Endothelial cell of umbilical vein (primary cell): ENCODE measurements around the gene KLHL18. TPM values are rescaled to one million over a fixed set of nuclear protein-coding genes. Genes with fewer than 3 reads are reported as not detected.

ENCODE experiments used
- BruUV-seq: library from RNA; stranded (reverse); fragments of 400-500 nt; replicated peaks from 2 replicates; lab custom pipeline; 2021; lab: Mats Ljungman, UMichigan
- CTCF ChIA-PET: fragments of 300-600, 350-600 bp; sonication (Branson Sonifier 250); formaldehyde crosslinking; loops from one replicate; lab custom pipeline; 2021; ENCODE audit warnings: antibody characterized with exemption, inconsistent platforms; lab: Charles Lee
- POLR2A ChIA-PET: fragments of 300-600, 350-600 bp; sonication (Branson Sonifier 250); formaldehyde crosslinking; loops from one replicate; lab custom pipeline; 2021; ENCODE audit warnings: antibody characterized with exemption, inconsistent platforms; lab: Charles Lee
- DNase-seq: peaks from one replicate; pipeline ENCODE4 v3.0.0-alpha.2; 2011; ENCODE audit warnings: low read depth, low spot score
- FAIRE-seq: peaks from 2 replicates; lab custom pipeline; 2011; peaks lifted over from hg19 to GRCh38; lab: Jason Lieb, UNC
- H2AFZ ChIP-seq: 2 replicates; pipeline ENCODE4 v1.6.0; 2012; ENCODE audit warnings: low read depth, low read length, control low read depth, inconsistent platforms
- H3K27ac ChIP-seq: 2 replicates; pipeline ENCODE4 v1.5.1; 2011; ENCODE audit warnings: low read depth, mild to moderate bottlenecking, control low read depth, low read length, moderate library complexity; ENCODE audit not compliant: insufficient read depth
- H3K27me3 ChIP-seq, 2 experiments: 2 replicates each; pipeline versions ENCODE4 v1.6.0 to v1.6.1; 2011; ENCODE audit warnings: low read length in 2 of 2, mixed read lengths in 1 of 2; ENCODE audit not compliant: control insufficient read depth in 2 of 2, insufficient read depth in 2 of 2
- H3K36me3 ChIP-seq, 2 experiments: 2 replicates in 1 of 2; 3 replicates in 1 of 2; pipeline ENCODE4 v1.5.1; 2011; ENCODE audit warnings: low read length in 2 of 2, mild to moderate bottlenecking in 1 of 2, moderate library complexity in 1 of 2; ENCODE audit not compliant: control insufficient read depth in 2 of 2, insufficient read depth in 2 of 2; ENCODE audit errors: extremely low read depth in 1 of 2
- H3K4me1 ChIP-seq: 3 replicates; pipeline ENCODE4 v1.5.1; 2011; ENCODE audit warnings: mild to moderate bottlenecking, low read length; ENCODE audit not compliant: control insufficient read depth, insufficient read depth; ENCODE audit errors: extremely low read depth
- H3K4me2 ChIP-seq: 2 replicates; pipeline ENCODE4 v1.6.1; 2011; ENCODE audit warnings: low read length, control low read depth, mixed read lengths; ENCODE audit not compliant: insufficient read depth
- H3K4me3 ChIP-seq, 3 experiments: fragments of 200-600 bp in 1 of 3; sonication (generic), shearing (Covaris generic) in 1 of 3; replicated peaks in 1 of 3; 2 replicates each; pipeline ENCODE4 v1.5.1; 2011 to 2016; ENCODE audit warnings: control low read depth in 3 of 3, low read length in 3 of 3, mild to moderate bottlenecking in 2 of 3, inconsistent platforms in 1 of 3, low read depth in 1 of 3, moderate library complexity in 1 of 3; ENCODE audit not compliant: insufficient read depth in 1 of 3
- H3K79me2 ChIP-seq: 2 replicates; pipeline ENCODE4 v1.6.0; 2012; ENCODE audit warnings: low read length, inconsistent platforms; ENCODE audit not compliant: control insufficient read depth, insufficient read depth
- H3K9ac ChIP-seq: replicated peaks from 2 replicates; pipeline ENCODE3; 2011; ENCODE audit warnings: low read length, control low read depth; ENCODE audit not compliant: insufficient read depth; ENCODE audit errors: extremely low read depth
- H3K9me1 ChIP-seq: replicated peaks from 3 replicates; pipeline ENCODE4 v1.6.0; 2011; ENCODE audit warnings: mild to moderate bottlenecking, low read length; ENCODE audit not compliant: control insufficient read depth, insufficient read depth; ENCODE audit errors: extremely low read depth
- H3K9me3 ChIP-seq: replicated peaks from 2 replicates; pipeline ENCODE4 v1.5.1; 2012; ENCODE audit warnings: low read length, inconsistent platforms; ENCODE audit not compliant: control insufficient read depth, insufficient read depth
- H4K20me1 ChIP-seq: replicated peaks from 2 replicates; pipeline ENCODE3; 2011; ENCODE audit warnings: mild to moderate bottlenecking, low read length; ENCODE audit not compliant: control insufficient read depth, insufficient read depth; ENCODE audit errors: extremely low read depth
- CTCF ChIP-seq, 2 donors: IDR thresholded peaks; 1 replicate in 1 of 2; 2 replicates in 1 of 2; pipeline ENCODE4 v1.5.1; 2011; ENCODE audit warnings: low read length in 2 of 2, mild to moderate bottlenecking in 2 of 2, moderate library complexity in 2 of 2, control low read depth in 1 of 2, inconsistent platforms in 1 of 2, low read depth in 1 of 2; ENCODE audit not compliant: insufficient read depth in 1 of 2; ENCODE audit errors: extremely low read depth in 1 of 2
- EZH2 ChIP-seq: IDR thresholded peaks from 2 replicates; pipeline ENCODE4 v1.6.1; 2012; ENCODE audit warnings: borderline replicate concordance, low read depth, mild to moderate bottlenecking, moderate library complexity, low read length, inconsistent platforms; ENCODE audit not compliant: severe bottlenecking
- FOS ChIP-seq: IDR thresholded peaks from 2 replicates; pipeline ENCODE4 v1.6.1; 2011; ENCODE audit warnings: mild to moderate bottlenecking, low read length, moderate library complexity, borderline replicate concordance; ENCODE audit not compliant: insufficient read depth
- GATA2 ChIP-seq: IDR thresholded peaks from 2 replicates; pipeline ENCODE4 v1.7.0; 2011; ENCODE audit warnings: low read depth, mild to moderate bottlenecking, moderate library complexity, mixed read lengths, low read length; ENCODE audit not compliant: insufficient read length, insufficient read depth
- JUN ChIP-seq: IDR thresholded peaks from 2 replicates; pipeline ENCODE4 v1.6.1; 2011; ENCODE audit warnings: borderline replicate concordance, low read depth; ENCODE audit not compliant: insufficient read length, insufficient read depth
- MYC ChIP-seq: IDR thresholded peaks from one replicate; pipeline ENCODE4 v1.6.1; 2011; ENCODE audit warnings: mild to moderate bottlenecking, low read depth, low read length
- POLR2A ChIP-seq: IDR thresholded peaks from 2 replicates; pipeline ENCODE4 v1.6.1; 2012; ENCODE audit warnings: low read depth, mild to moderate bottlenecking, control low read depth, low read length
- POLR2AphosphoS5 ChIP-seq: IDR thresholded peaks from 2 replicates; pipeline ENCODE4 v1.6.1; 2012; ENCODE audit warnings: low read depth, mild to moderate bottlenecking, control low read depth, low read length, moderate library complexity; ENCODE audit not compliant: insufficient read depth
- dilution Hi-C: fragments of 300-500 bp; cut with MboI; formaldehyde crosslinking; loops from one replicate; pipeline ENCODE4 v1.15.0; 2019; ENCODE audit warnings: low sequenced_read_pairs; ENCODE audit not compliant: extremely low pct_ligation_motif_present
- intact Hi-C: fragments of 100-400 bp; cut with micrococcal nuclease; formaldehyde crosslinking; loops from one replicate; pipeline ENCODE4 v1.10.0; 2022
- polyA plus RNA-seq, 4 experiments: library from polyadenylated mRNA; depleted of rRNA in 3 of 4; stranded (reverse) in 3 of 4; unstranded in 1 of 4; fragments of >200 nt; gene quantifications; 2 replicates each; pipeline versions ENCODE4 v1.2.1 to v1.2.3, GENCODE V29; 2011 to 2012; ENCODE audit warnings: missing spikeins in 1 of 4
- total RNA-seq: library from RNA; stranded (reverse); gene quantifications from 2 replicates; pipeline ENCODE4 v1.2.3, GENCODE V29; 2021
- TF ChIP-seq, protein P1 (sequence below): IDR thresholded peaks from 2 replicates; pipeline ENCODE4 v1.6.1; 2011; ENCODE audit not compliant: insufficient read depth, insufficient read length

The KLHL18 gene
- total and polyA plus RNA-seq, 2 donors (not counting 3 experiments of a cell fraction or from before 2014, with no cell fraction given) = 43.4 to 58.1 TPM

DNA sequence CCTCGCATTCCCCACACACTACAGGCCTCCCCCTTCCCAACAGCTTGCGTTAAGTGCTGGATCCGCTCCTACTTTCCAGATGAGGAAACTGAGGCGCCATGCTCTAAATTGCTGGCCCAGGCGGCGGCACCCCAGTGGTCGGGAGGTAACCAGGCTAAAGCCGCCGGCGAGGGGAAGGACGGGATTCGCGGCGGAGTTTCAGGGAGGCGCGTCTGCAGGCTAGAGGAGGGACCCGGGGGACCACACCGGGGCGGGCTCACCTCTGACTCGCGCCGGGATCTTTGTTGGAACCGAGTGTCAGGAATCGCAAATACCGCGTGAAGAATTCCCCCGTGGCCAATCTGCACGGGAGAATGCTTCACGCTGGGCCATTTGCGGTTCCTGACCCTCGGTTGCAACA lies 73.5 kb downstream of the KLHL18 start:
- DNase-seq = no peak

More for the DNA sequence above, 73.5 kb downstream of the KLHL18 start:
- Histone ChIP-seq H2AFZ (no peak overlapping the region), H3K4me2 (no peak overlapping the region), H3K27me3 (no peaks in the 10 kb centered on the region), H3K9me3 (no peaks in the 10 kb centered on the region), H3K4me3 (no peak overlapping the region), H3K36me3 (no peaks in the 10 kb centered on the region), H4K20me1 (no peaks in the 10 kb centered on the region), H3K79me2 (no peaks in the 10 kb centered on the region), H3K9me1 (no peaks in the 10 kb centered on the region), H3K4me1 (no peaks in the 10 kb centered on the region), H3K27ac (no peak overlapping the region), H3K9ac (no peak overlapping the region)
- intact Hi-C loops = no loop called here
- no peak for FAIRE-seq
- TF ChIP-seq POLR2A = no peak
- TF ChIP-seq CTCF (IDR thresholded peaks at IDR 0.05; ENCODE audit: extremely low read depth in 1 of 2, insufficient read depth in 1 of 2, low read depth in 1 of 2, low read length in 2 of 2) = no peak
- TF ChIP-seq MYC = no peak
- no peak for TF ChIP-seq FOS
- TF ChIP-seq GATA2 = no peak
- TF ChIP-seq JUN = no peak
- no peak for TF ChIP-seq POLR2AphosphoS5
- no peak for TF ChIP-seq EZH2
- TF ChIP-seq, protein P1, sequence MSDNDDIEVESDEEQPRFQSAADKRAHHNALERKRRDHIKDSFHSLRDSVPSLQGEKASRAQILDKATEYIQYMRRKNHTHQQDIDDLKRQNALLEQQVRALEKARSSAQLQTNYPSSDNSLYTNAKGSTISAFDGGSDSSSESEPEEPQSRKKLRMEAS = no peak
- POLR2A ChIA-PET = no interaction called here
- BruUV-seq = no TSS peak
- CTCF ChIA-PET = interaction anchor here (0.7 kb wide), 1 partner anchor 32 kb away, joined by 3 read pairs; no protein-coding TSS in a partner anchor
- dilution Hi-C loops = no loop called here
